Gastrocnemius medialis (tissue), 4 donors: ENCODE data around the gene MYL1. TPM values are rescaled to one million over a fixed set of nuclear protein-coding genes. Genes with fewer than 3 reads are reported as not detected.
A peak's percentile ranks its signal among the peaks of the same experiment; 100 is the strongest.

Experiments used
- ATAC-seq, 2 donors: fragments of 150-250 bp; one replicate each; pipeline ENCODE4 v1.9.1; 2016
- DNase-seq, 2 donors: peaks; one replicate each; pipeline ENCODE4 v3.0.0-alpha.2; 2019
- H3K27ac ChIP-seq, 4 donors: fragments of 200-600 bp; sonication (generic); 1 replicate in 1 of 4; 2 replicates in 3 of 4; pipeline ENCODE4 v1.5.1; 2016 to 2018; ENCODE audit warnings: mild to moderate bottlenecking in 2 of 4, moderate library complexity in 1 of 4
- H3K27me3 ChIP-seq, 3 donors: fragments of 200-600 bp; sonication (generic) in 2 of 3; 1 replicate in 1 of 3; 2 replicates in 2 of 3; pipeline versions ENCODE4 v1.5.1 to v1.6.0; 2016 to 2019; ENCODE audit warnings: mild to moderate bottlenecking in 1 of 3, moderate library complexity in 1 of 3
- H3K36me3 ChIP-seq, 2 donors: fragments of 200-600 bp; sonication (generic) in 1 of 2; one replicate each; pipeline ENCODE4 v1.5.1; 2017 to 2018
- H3K4me1 ChIP-seq, 2 donors: fragments of 200-600 bp; sonication (generic) in 1 of 2; one replicate each; pipeline ENCODE4 v1.5.1; 2016 to 2017; ENCODE audit warnings: mild to moderate bottlenecking in 2 of 2
- H3K4me3 ChIP-seq, 4 donors: fragments of 200-600 bp; sonication (generic) in 3 of 4; 1 replicate in 1 of 4; 2 replicates in 3 of 4; pipeline ENCODE4 v1.5.1; 2016 to 2019; ENCODE audit warnings: mild to moderate bottlenecking in 2 of 4
- H3K9me3 ChIP-seq, 3 donors: fragments of 200-600 bp; sonication (generic) in 2 of 3; 1 replicate in 1 of 3; 2 replicates in 2 of 3; pipeline ENCODE4 v1.5.1; 2016 to 2019
- CTCF ChIP-seq, 5 experiments: fragments of 450-650 bp in 3 of 5; fragments of 200-600 bp in 2 of 5; sonication (generic) in 2 of 5; IDR thresholded peaks in 4 of 5; conservative IDR thresholded peaks in 1 of 5; 1 replicate in 4 of 5; 2 replicates in 1 of 5; pipeline ENCODE4 v1.5.1; 2016 to 2019; ENCODE audit warnings: antibody characterized with exemption in 5 of 5, mild to moderate bottlenecking in 3 of 5, moderate library complexity in 3 of 5
- POLR2A ChIP-seq, 2 donors: fragments of 450-650 bp; IDR thresholded peaks; one replicate each; pipeline ENCODE4 v1.6.1; 2017; ENCODE audit warnings: antibody characterized with exemption in 2 of 2, mild to moderate bottlenecking in 2 of 2, moderate library complexity in 2 of 2
- in situ Hi-C, 4 donors: fragments of 200-750 bp; cut with MboI; loops; one replicate each; pipeline versions ENCODE4 v1.15.0 to v1.8.0; 2017; ENCODE audit warnings: low sequenced_read_pairs in 4 of 4
- intact Hi-C: fragments of 100-400 bp; cut with DNase I; formaldehyde crosslinking; loops from one replicate; pipeline ENCODE4 v1.15.1; 2023; ENCODE audit warnings: low total_unique reads
- total RNA-seq, 4 donors: library from RNA; depleted of rRNA; stranded (reverse); fragments of >200 nt; gene quantifications; one replicate each; pipeline versions ENCODE4 v1.1.0 to v1.2.3, GENCODE V29; 2016

The MYL1 gene
- total RNA-seq, 4 donors from 2014 or later, result 1,242 to 7,433 (median 2,317) TPM

DNA sequence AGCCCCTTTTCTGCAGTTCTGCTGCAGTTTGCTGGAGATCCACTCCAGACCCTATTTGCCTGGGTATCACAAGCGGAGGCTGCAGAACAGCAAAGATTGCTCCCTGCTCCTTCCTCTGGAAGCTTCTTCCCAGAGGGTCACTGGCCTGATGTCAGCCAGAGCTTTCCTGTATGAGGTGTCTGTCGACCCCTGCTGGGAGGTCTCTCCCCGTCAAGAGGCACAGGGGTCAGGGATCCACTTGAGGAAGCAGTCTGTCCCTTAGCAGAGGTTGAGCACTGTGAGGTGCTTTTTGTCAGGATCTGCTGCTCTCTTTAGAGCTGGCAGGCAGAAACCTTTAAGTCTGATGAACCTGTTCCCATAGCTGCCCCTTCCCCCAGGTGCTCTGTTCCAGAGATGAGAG is 42.0 kb upstream of the MYL1 start:
- Histone ChIP-seq H3K27ac (no peak overlapping the region), H3K4me1 (no peaks in the 10 kb centered on the region), H3K27me3 (no peaks in the 10 kb centered on the region), H3K9me3 (no peaks in the 10 kb centered on the region), H3K4me3 (no peak overlapping the region), H3K36me3 (no peaks in the 10 kb centered on the region)
- DNase-seq (no peak), ATAC-seq (no peak)
- TF ChIP-seq POLR2A (IDR thresholded peaks at IDR 0.05) (no peak), CTCF (IDR thresholded peaks at IDR 0.05 in 4 of 5, conservative IDR thresholded peaks at IDR 0.05 in 1 of 5) (no peak)
- intact Hi-C loops, result no loop called here
- in situ Hi-C loops, result no loop called here

GRCh38 chr2:210337159-210337558 is 22.2 kb upstream of the MYL1 start:
- ATAC-seq, result no peak
- DNase-seq, result no peak
- TF ChIP-seq POLR2A (IDR thresholded peaks at IDR 0.05), result no peak
- TF ChIP-seq CTCF (IDR thresholded peaks at IDR 0.05 in 4 of 5, conservative IDR thresholded peaks at IDR 0.05 in 1 of 5), result no peak
- Histone ChIP-seq H3K9me3 (no peaks in the 10 kb centered on the region), H3K27me3 (no peaks in the 10 kb centered on the region), H3K4me1 (no peaks in the 10 kb centered on the region), H3K4me3 (no peak overlapping the region), H3K36me3 (no peaks in the 10 kb centered on the region), H3K27ac (no peak overlapping the region)
- in situ Hi-C loops, result no loop called here
- intact Hi-C loops, result no loop called here

GRCh38 chr2:210324906-210325305 is 9.9 kb upstream of the MYL1 start:
- DNase-seq, result no peak
- Histone ChIP-seq H3K4me1 (peaks cover 18 to 22% of the 10 kb centered on the region in 2 donors), H3K27me3 (no peaks in the 10 kb centered on the region), H3K36me3 (no peaks in the 10 kb centered on the region), H3K9me3 (no peaks in the 10 kb centered on the region), H3K4me3 (peak overlapping the region; percentile 5 to 39 (median 20)), H3K27ac (peak overlapping the region; percentile 61 to 85 (median 76))
- TF ChIP-seq CTCF (IDR thresholded peaks at IDR 0.05 in 4 of 5, conservative IDR thresholded peaks at IDR 0.05 in 1 of 5) (no peak), POLR2A (IDR thresholded peaks at IDR 0.05) (no peak)
- in situ Hi-C loops (no loop called here), intact Hi-C loops (loop anchor here (5.0 kb wide), 3 partner anchors 67 to 98 kb away; partner anchors contain the start of gene ACADL)
- ATAC-seq, result peak in 1 of 2 donors; percentile 2

GRCh38 chr2:210324458-210324857 is 9.5 kb upstream of the MYL1 start:
- Histone ChIP-seq H3K4me3 (peak overlapping the region; percentile 5 to 39 (median 20)), H3K36me3 (no peaks in the 10 kb centered on the region), H3K27ac (peak overlapping the region; percentile 61 to 85 (median 76)), H3K9me3 (no peaks in the 10 kb centered on the region), H3K4me1 (peaks cover 18 to 20% of the 10 kb centered on the region in 2 donors), H3K27me3 (no peaks in the 10 kb centered on the region)
- ATAC-seq, result peak; percentile 83 to 96
- DNase-seq, result peak in 1 of 2 donors; percentile 58
- intact Hi-C loops, result loop anchor here (5.0 kb wide), 1 partner anchor 97 kb away; the partner anchor contains the start of gene ACADL
- in situ Hi-C loops, result no loop called here
- TF ChIP-seq CTCF (IDR thresholded peaks at IDR 0.05 in 4 of 5, conservative IDR thresholded peaks at IDR 0.05 in 1 of 5) (no peak), POLR2A (IDR thresholded peaks at IDR 0.05) (no peak)

GRCh38 chr2:210323003-210323402 is 8.0 kb upstream of the MYL1 start:
- peak overlapping the region; percentile 59 to 85 (median 75) for H3K27ac ChIP-seq
- TF ChIP-seq POLR2A (IDR thresholded peaks at IDR 0.05), result no peak
- TF ChIP-seq CTCF (IDR thresholded peaks at IDR 0.05 in 4 of 5, conservative IDR thresholded peaks at IDR 0.05 in 1 of 5), result no peak
- H3K27me3 ChIP-seq, result no peaks in the 10 kb centered on the region
- ATAC-seq (no peak), DNase-seq (no peak)
- intact Hi-C loops (loop anchor here (5.0 kb wide), 1 partner anchor 96 kb away; the partner anchor contains the start of gene ACADL), in situ Hi-C loops (no loop called here)
- H3K4me3 ChIP-seq, result no peak overlapping the region
- H3K9me3 ChIP-seq, result no peaks in the 10 kb centered on the region
- no peaks in the 10 kb centered on the region for H3K36me3 ChIP-seq
- peaks cover 16 to 29% of the 10 kb centered on the region in 2 donors for H3K4me1 ChIP-seq
